Vagina (tissue), 2 donors: ENCODE results near the gene TMEM242. TPM values are rescaled to one million over a fixed set of nuclear protein-coding genes. Genes with fewer than 3 reads are reported as not detected.

Source experiments
- DNase-seq, 2 donors: peaks; one replicate each; pipeline ENCODE4 v3.0.0-alpha.2; 2017; ENCODE audit errors: extremely low spot score in 2 of 2
- H3K27ac ChIP-seq: fragments of 200-600 bp; sonication (generic); one replicate; pipeline ENCODE4 v1.5.1; 2019
- H3K27me3 ChIP-seq: fragments of 200-600 bp; sonication (generic); one replicate; pipeline ENCODE4 v1.5.1; 2019
- H3K36me3 ChIP-seq, 2 donors: fragments of 200-600 bp; sonication (generic); one replicate each; pipeline ENCODE4 v1.5.1; 2017 to 2019
- H3K4me1 ChIP-seq: fragments of 200-600 bp; sonication (generic); one replicate; pipeline ENCODE4 v1.5.1; 2019
- H3K4me3 ChIP-seq, 2 donors: fragments of 200-600 bp; sonication (generic); 1 replicate in 1 of 2; 2 replicates in 1 of 2; pipeline ENCODE4 v1.5.1; 2016 to 2019
- H3K9me3 ChIP-seq: fragments of 200-600 bp; sonication (generic); one replicate; pipeline ENCODE4 v1.5.1; 2019
- POLR2A ChIP-seq, 2 donors: fragments of 450-650 bp; IDR thresholded peaks; one replicate each; pipeline ENCODE4 v1.6.1; 2017; ENCODE audit warnings: antibody characterized with exemption in 2 of 2, mild to moderate bottlenecking in 2 of 2, moderate library complexity in 2 of 2
- POLR2AphosphoS5 ChIP-seq, 2 donors: sonication (generic); formaldehyde crosslinking; IDR thresholded peaks; one replicate each; pipeline ENCODE4 v1.9.0; 2017; ENCODE audit warnings: antibody characterized with exemption in 2 of 2, mild to moderate bottlenecking in 2 of 2, low read depth in 1 of 2; ENCODE audit not compliant: insufficient read depth in 1 of 2
- intact Hi-C: fragments of 100-400 bp; cut with DNase I; formaldehyde crosslinking; loops from one replicate; pipeline ENCODE4 v1.15.1; 2023
- total RNA-seq: library from RNA; depleted of rRNA; stranded (reverse); fragments of >200 nt; gene quantifications from one replicate; pipeline ENCODE4 v1.2.3, GENCODE V29; 2016
- TF ChIP-seq, protein P1 (sequence below), 3 experiments: fragments of 450-650 bp in 2 of 3; fragments of 200-600 bp in 1 of 3; sonication (generic) in 1 of 3; IDR thresholded peaks; one replicate each; pipeline ENCODE4 v1.5.1; 2017 to 2019; ENCODE audit warnings: antibody characterized with exemption in 3 of 3, mild to moderate bottlenecking in 2 of 3, moderate library complexity in 2 of 3

TMEM242 gene
- total RNA-seq, 1 donor from 2014 or later = 6.1 TPM

DNA sequence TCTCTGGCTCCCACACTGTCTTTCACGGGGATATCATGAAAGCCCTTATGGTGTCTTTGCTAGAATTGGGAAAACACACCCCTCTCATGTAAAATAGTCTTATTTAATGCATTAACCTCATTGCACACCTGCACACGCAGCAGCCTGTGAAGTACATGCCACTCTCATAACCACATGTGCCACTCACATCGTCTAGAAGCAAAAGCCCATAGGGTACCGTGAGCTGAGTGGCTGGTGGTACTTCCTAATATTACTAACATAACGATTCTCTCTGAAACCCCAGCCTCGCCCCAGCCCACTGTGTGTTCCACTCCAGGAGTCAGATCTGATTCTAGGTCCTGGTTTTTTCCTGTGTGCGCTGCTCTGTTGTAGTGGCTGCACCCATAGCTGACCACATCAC, 9.5 kb upstream of the TMEM242 start:
- Histone ChIP-seq H3K36me3 (no peaks in the 10 kb centered on the region), H3K4me3 (no peak overlapping the region), H3K27ac (no peak overlapping the region), H3K27me3 (no peaks in the 10 kb centered on the region), H3K4me1 (no peaks in the 10 kb centered on the region), H3K9me3 (no peaks in the 10 kb centered on the region)
- intact Hi-C loops = no loop called here
- DNase-seq = no peak
- no peak for TF ChIP-seq POLR2AphosphoS5 (IDR thresholded peaks at IDR 0.05; ENCODE audit: insufficient read depth in 1 of 2, low read depth in 1 of 2)
- no peak for TF ChIP-seq POLR2A (IDR thresholded peaks at IDR 0.05)
- TF ChIP-seq, protein P1, sequence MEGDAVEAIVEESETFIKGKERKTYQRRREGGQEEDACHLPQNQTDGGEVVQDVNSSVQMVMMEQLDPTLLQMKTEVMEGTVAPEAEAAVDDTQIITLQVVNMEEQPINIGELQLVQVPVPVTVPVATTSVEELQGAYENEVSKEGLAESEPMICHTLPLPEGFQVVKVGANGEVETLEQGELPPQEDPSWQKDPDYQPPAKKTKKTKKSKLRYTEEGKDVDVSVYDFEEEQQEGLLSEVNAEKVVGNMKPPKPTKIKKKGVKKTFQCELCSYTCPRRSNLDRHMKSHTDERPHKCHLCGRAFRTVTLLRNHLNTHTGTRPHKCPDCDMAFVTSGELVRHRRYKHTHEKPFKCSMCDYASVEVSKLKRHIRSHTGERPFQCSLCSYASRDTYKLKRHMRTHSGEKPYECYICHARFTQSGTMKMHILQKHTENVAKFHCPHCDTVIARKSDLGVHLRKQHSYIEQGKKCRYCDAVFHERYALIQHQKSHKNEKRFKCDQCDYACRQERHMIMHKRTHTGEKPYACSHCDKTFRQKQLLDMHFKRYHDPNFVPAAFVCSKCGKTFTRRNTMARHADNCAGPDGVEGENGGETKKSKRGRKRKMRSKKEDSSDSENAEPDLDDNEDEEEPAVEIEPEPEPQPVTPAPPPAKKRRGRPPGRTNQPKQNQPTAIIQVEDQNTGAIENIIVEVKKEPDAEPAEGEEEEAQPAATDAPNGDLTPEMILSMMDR (IDR thresholded peaks at IDR 0.05) = no peak

DNA sequence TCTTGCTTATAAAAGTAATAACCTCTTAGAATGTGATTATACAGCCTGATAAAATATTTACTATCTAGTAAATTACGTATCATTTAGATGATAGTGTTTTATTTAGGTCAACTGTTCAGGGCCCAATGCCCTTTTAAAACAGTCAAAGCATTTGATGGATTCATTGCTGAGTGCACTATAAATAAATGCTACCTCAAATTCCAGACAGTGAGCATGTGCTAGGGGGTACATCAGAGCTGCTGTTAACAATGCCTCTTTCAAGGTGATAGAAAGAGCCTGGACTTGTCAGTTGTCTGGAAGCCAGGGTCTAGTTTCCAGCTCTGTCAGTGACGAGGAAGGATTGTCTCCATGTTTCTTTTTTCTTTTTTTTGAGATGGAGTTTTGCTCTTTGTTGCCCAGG, 7.5 kb upstream of the TMEM242 start:
- TF ChIP-seq POLR2A (IDR thresholded peaks at IDR 0.05) (no peak), POLR2AphosphoS5 (IDR thresholded peaks at IDR 0.05; ENCODE audit: insufficient read depth in 1 of 2, low read depth in 1 of 2) (no peak)
- TF ChIP-seq, protein P1 (IDR thresholded peaks at IDR 0.05) = no peak
- H3K9me3 ChIP-seq = no peaks in the 10 kb centered on the region
- no peaks in the 10 kb centered on the region for H3K36me3 ChIP-seq
- intact Hi-C loops = no loop called here
- no peak for DNase-seq
- H3K4me1 ChIP-seq = no peaks in the 10 kb centered on the region
- H3K27ac ChIP-seq = no peak overlapping the region
- H3K27me3 ChIP-seq = no peaks in the 10 kb centered on the region
- H3K4me3 ChIP-seq = no peak overlapping the region

DNA sequence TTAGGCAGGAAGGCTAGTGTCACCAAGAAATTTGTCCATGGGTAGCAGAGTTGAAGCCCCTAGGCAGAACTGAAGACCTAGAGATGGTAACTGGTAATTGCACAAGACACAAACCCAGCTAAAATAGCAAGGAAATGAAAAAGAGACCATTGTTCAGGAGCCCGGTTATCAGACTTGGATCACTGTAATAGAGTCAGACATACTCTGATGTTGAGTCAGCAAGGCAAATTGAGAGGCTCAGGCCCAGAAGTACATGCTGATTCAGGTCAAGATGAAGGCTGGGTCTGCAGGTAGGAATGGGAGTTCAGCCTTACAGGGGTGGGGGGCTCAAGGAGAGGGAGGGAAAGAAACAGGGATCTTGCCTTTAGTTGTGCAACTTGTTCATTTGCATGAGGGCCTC, 6.5 kb upstream of the TMEM242 start:
- Histone ChIP-seq H3K9me3 (no peaks in the 10 kb centered on the region), H3K36me3 (no peaks in the 10 kb centered on the region), H3K4me1 (peaks cover 4% of the 10 kb centered on the region), H3K27ac (no peak overlapping the region), H3K27me3 (no peaks in the 10 kb centered on the region), H3K4me3 (no peak overlapping the region)
- no peak for DNase-seq
- no peak for TF ChIP-seq POLR2AphosphoS5 (IDR thresholded peaks at IDR 0.05; ENCODE audit: insufficient read depth in 1 of 2, low read depth in 1 of 2)
- no peak for TF ChIP-seq POLR2A (IDR thresholded peaks at IDR 0.05)
- TF ChIP-seq, protein P1 (IDR thresholded peaks at IDR 0.05) = no peak
- intact Hi-C loops = loop anchor here (10.0 kb wide), 1 partner anchor 335 kb away; no protein-coding TSS in a partner anchor

DNA sequence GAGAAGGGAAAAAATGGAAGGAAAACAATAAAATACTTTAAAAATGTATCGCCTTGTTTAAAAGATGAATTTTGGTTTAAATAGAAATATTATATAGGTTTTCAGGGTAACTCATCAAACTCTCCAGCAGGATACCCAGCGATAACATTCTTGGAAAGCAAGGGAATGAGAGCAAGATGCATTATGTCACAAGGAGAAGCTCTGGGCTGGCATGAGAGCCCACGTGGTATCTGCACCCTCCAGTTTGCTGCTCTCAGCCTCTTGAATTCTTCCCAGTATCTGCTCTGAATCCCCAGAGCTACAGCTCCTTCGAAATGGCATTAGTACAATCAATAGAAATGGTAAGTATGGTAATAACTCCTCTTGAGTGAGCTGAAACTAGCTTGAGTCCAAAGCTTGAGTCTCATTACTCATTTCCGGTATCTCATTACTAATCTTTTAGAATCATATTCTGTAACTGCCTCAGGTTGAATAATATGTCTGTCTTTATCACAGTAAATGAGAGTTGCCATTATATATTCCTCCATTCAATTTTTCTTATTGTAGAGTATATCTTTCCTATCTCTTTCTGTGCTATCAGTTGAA, 4.9 kb upstream of the TMEM242 start:
- no peak overlapping the region for H3K4me3 ChIP-seq
- H3K27ac ChIP-seq = no peak overlapping the region
- TF ChIP-seq, protein P1 (IDR thresholded peaks at IDR 0.05) = no peak
- TF ChIP-seq POLR2A (IDR thresholded peaks at IDR 0.05) (no peak), POLR2AphosphoS5 (IDR thresholded peaks at IDR 0.05; ENCODE audit: insufficient read depth in 1 of 2, low read depth in 1 of 2) (no peak)
- no peak for DNase-seq
- intact Hi-C loops = loop anchor here (10.0 kb wide), 1 partner anchor 337 kb away; no protein-coding TSS in a partner anchor
- no peaks in the 10 kb centered on the region for H3K36me3 ChIP-seq
- peaks cover 12% of the 10 kb centered on the region for H3K4me1 ChIP-seq
- no peaks in the 10 kb centered on the region for H3K9me3 ChIP-seq
- H3K27me3 ChIP-seq = no peaks in the 10 kb centered on the region

DNA sequence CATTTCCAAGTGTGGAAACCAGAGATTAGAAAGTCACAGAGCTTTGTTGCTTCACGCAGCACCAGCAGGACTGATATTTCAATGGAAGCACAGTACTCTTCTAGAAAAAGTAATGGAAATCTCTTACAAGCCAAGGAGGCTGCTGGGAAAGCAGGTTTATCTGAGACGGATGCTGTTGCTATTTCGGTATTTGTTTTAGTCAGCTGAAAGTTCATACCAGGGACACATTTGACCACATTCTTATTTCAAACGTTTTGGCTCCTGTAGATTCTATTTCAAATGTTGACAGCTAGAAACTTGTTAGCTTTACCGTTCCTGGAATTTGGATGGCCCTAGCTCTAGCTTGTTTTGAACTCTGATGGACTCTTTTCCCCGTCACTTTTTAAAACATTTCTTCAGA, 3.7 kb upstream of the TMEM242 start:
- TF ChIP-seq, protein P1 (IDR thresholded peaks at IDR 0.05) = no peak
- no peak for TF ChIP-seq POLR2AphosphoS5 (IDR thresholded peaks at IDR 0.05; ENCODE audit: insufficient read depth in 1 of 2, low read depth in 1 of 2)
- no peak for TF ChIP-seq POLR2A (IDR thresholded peaks at IDR 0.05)
- Histone ChIP-seq H3K4me3 (no peak overlapping the region), H3K4me1 (peaks cover 21% of the 10 kb centered on the region), H3K36me3 (no peaks in the 10 kb centered on the region), H3K27ac (no peak overlapping the region), H3K27me3 (no peaks in the 10 kb centered on the region), H3K9me3 (no peaks in the 10 kb centered on the region)
- intact Hi-C loops = loop anchor here (10.0 kb wide), 1 partner anchor 338 kb away; no protein-coding TSS in a partner anchor
- no peak for DNase-seq
